ENCODE measurements around the gene FOXO3.

DNA sequence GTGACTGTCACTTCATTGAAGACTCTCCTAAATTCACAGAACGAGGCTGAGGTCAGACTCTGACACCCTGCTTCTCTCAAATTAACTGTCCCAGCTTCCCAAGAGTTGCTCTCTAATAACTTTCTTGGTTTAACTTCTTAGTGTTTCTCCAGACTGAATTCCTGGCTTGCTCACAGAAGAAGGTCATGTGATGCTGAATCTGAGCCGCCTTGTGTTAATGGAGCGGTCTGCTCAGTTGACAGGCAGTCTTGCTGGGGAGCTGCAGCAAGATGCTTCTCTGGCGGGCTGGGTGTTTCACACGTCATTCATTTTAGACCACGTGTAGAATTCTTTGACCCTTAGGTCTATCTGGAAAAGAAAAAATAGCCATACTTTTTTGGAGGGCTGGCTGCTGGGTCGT lies 107.3 kb downstream of the FOXO3 start:
- TF ChIP-seq, protein P1, sequence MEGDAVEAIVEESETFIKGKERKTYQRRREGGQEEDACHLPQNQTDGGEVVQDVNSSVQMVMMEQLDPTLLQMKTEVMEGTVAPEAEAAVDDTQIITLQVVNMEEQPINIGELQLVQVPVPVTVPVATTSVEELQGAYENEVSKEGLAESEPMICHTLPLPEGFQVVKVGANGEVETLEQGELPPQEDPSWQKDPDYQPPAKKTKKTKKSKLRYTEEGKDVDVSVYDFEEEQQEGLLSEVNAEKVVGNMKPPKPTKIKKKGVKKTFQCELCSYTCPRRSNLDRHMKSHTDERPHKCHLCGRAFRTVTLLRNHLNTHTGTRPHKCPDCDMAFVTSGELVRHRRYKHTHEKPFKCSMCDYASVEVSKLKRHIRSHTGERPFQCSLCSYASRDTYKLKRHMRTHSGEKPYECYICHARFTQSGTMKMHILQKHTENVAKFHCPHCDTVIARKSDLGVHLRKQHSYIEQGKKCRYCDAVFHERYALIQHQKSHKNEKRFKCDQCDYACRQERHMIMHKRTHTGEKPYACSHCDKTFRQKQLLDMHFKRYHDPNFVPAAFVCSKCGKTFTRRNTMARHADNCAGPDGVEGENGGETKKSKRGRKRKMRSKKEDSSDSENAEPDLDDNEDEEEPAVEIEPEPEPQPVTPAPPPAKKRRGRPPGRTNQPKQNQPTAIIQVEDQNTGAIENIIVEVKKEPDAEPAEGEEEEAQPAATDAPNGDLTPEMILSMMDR (IDR thresholded peaks at IDR 0.05): no peak
- TF ChIP-seq POLR2AphosphoS5 (IDR thresholded peaks at IDR 0.05; ENCODE audit: low read depth, low read length) (no peak), SIN3A (IDR thresholded peaks at IDR 0.05; ENCODE audit: borderline replicate concordance, insufficient read depth, low read depth, low read length) (no peak), TCF7L2 (IDR thresholded peaks at IDR 0.05; ENCODE audit: low read depth, low read length) (no peak)
- TF ChIP-seq, protein P2, sequence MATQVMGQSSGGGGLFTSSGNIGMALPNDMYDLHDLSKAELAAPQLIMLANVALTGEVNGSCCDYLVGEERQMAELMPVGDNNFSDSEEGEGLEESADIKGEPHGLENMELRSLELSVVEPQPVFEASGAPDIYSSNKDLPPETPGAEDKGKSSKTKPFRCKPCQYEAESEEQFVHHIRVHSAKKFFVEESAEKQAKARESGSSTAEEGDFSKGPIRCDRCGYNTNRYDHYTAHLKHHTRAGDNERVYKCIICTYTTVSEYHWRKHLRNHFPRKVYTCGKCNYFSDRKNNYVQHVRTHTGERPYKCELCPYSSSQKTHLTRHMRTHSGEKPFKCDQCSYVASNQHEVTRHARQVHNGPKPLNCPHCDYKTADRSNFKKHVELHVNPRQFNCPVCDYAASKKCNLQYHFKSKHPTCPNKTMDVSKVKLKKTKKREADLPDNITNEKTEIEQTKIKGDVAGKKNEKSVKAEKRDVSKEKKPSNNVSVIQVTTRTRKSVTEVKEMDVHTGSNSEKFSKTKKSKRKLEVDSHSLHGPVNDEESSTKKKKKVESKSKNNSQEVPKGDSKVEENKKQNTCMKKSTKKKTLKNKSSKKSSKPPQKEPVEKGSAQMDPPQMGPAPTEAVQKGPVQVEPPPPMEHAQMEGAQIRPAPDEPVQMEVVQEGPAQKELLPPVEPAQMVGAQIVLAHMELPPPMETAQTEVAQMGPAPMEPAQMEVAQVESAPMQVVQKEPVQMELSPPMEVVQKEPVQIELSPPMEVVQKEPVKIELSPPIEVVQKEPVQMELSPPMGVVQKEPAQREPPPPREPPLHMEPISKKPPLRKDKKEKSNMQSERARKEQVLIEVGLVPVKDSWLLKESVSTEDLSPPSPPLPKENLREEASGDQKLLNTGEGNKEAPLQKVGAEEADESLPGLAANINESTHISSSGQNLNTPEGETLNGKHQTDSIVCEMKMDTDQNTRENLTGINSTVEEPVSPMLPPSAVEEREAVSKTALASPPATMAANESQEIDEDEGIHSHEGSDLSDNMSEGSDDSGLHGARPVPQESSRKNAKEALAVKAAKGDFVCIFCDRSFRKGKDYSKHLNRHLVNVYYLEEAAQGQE (IDR thresholded peaks at IDR 0.05; ENCODE audit: insufficient read depth in 1 of 2, low read depth in 2 of 2, low read length in 1 of 2): no peak
